ENCODE results near the gene VAC14.

VAC14 gene

DNA sequence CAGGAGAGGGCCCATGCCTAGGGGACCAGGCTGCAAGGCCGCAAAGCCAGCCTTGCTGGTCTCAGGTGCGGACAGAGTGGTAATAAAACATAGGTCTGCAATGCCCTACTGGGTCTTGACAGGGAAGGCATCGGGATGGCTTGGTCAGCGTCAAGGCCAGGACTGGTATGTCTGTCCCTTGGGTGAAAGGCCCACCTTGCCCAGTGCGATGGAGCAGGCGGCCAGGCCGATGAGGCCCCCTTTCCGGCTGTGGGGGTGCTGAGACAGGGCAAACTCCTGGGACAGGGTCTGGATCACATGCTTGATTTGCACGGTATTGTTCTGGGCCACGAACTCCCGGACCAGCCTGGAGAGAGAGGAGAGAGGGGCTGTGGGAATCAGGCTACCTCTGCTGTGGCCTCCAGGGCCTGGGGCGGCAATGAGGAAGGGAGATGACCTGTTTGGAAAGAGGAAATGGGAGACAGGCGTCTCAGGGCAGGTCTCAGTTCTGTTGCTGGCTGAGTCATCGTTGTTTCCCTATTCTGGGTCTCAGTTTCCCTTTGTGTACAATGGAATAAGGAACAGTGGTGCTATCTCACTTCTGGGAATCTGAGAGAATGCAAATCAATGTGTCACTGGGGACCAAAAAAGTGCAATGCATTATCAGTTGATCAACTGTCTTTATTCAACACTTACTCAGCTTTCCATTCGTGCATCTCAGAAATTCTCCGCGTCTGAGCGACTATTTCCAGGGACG is 14.8 kb downstream of the VAC14 start:
- no peak for DNase-seq (ENCODE audit: low spot score)

GRCh38 chr16:70784692-70785555 is 16.0 kb downstream of the VAC14 start:
- no peak for DNase-seq (ENCODE audit: low spot score)

DNA sequence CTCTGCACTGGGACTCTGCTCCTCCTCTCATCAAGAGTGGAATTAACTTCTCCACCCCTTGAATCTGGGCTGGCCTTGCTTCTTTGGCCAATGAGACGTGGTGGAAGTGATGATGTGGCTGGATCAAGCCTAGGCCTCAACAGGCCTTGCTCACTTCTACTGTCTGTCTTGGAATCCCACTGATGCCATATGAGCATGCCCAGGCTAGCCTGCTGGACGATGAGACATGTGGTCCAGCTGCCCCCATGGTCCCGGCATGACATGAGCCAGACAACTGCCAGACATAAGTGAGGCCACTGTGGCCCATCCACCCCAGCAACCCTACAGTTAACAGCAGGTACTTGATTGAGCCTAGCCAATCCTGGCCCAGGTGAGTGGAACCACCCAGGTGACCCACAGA is 18.7 kb downstream of the VAC14 start:
- DNase-seq (ENCODE audit: low spot score): no peak

DNA sequence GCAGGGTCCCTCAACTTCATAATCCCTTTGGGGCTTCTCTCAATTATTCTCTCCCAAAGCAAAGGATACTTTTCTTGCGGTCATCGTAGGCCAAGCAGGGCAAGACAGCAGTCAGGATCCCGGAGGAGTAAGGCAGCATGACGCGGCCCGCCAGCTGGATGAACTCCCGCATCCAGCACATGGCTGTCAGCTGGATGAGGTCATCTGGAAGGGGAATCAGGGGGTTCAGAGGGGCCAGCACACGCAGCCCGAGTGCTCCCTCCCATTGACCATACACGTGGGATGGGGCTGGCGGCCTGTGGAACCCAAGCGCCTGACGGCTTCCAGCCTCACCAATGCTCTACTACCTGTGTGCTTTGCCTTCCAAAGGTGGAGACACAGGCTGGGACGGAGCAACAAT is 19.2 kb downstream of the VAC14 start:
- no peak for DNase-seq (ENCODE audit: low spot score)

- DNase-seq (ENCODE audit: low spot score): no peak
Observed at GRCh38 chr16:70780546-70780945, 20.4 kb downstream of the VAC14 start.

DNA sequence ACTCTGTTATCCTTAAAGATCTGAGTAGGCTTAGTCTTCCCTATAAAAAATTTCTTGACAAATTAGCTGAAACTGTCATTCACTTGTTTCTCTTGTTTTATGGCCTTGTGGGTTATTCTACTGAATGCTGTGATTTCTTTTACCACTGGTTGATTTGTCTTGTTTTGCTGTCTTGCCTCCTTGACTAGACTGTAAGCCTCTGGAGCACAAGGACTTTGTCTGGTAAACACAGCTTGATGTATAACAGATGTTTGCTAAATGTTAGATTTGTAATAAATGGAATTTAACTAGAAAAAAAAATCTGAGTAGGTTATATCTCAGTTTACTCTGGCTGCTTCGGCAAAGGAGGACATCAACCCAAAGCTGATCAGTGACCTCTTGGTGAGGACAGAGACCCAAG is 21.6 kb downstream of the VAC14 start:
- DNase-seq (ENCODE audit: low spot score): no peak

GRCh38 chr16:70778901-70779309 is 22.1 kb downstream of the VAC14 start:
- DNase-seq (ENCODE audit: low spot score): peak; percentile 88

DNA sequence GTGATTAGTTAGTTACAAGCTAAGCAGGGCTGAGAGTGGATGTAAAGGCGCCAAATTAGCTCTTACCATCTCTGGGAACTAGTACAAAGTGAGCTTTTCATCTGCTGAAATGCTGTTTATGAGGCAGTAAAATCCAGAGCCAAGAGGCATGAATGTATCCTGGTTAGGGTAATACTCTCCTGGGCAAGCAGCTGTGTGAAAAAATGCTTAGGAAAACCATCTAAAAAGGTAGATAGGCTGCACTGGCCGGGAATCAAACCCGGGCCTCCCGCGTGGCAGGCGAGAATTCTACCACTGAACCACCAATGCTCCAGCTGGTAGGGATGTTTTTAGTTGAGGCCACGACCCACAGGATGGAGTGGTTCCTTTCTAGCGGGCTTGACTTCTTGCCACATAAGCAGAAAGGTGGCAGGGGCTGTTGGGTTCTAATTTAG is 23.0 kb downstream of the VAC14 start:
- DNase-seq (ENCODE audit: low spot score): peak; percentile 17

DNA sequence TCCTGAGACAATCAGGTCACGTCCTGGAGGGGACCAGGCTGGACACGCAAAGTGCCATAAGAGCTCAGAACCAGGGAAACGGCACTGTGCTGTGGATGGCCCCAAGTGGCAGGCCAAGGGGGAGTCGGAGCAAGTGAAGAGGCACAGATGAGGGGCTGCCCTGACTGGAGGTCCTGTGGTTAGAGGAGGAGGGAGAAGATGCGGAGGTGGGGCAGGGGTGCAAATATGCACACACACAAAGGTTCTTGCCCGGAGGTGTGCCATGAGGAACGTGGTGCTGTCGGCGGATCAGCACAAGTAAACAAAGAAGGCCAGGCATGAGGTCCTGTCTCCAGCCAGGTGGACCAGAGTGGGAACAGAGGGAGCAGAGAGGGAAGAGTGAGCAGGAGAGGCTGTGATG is 23.5 kb downstream of the VAC14 start:
- DNase-seq (ENCODE audit: low spot score): no peak

- no peak for DNase-seq (ENCODE audit: low spot score)
Observed at GRCh38 chr16:70775399-70775798, 25.6 kb downstream of the VAC14 start.

DNA sequence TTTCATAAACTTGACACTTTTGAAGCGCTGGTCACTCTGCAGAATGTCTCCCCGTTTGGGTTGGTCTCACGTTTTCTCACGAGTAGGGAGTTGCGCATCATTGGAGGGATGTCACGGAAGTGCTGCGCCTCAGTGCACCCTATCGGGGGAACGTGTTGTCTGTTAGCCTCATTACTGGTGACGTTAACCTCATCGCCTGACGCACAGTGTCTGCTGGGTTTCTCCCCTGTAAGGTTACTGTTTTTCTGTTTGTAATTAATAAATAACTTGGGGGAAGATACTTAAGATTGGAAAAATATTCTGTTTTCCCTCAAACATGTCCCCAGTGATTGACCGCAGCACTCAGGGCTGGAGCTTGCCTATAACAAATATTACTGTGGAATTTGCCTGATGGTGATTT is 26.7 kb downstream of the VAC14 start:
- no peak for DNase-seq (ENCODE audit: low spot score)

DNA sequence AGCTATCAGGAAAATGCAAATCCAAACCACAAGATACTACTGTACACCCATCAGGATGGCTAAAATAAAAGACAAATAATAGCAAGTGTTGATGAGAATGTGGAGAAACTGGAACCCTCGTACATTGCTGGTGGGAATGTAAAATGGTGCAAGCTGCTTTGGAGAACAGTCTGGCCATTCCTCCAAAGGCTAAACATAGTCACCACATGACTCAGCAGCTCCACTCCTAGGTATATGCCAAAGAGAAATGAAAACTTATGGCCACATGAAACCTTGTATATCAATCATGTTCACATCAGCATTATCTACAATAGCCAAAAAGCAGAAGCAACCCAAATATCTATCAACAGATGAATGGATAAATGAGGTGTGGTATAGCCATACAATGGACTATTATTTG is 28.5 kb downstream of the VAC14 start:
- no peak for DNase-seq (ENCODE audit: low spot score)

DNA sequence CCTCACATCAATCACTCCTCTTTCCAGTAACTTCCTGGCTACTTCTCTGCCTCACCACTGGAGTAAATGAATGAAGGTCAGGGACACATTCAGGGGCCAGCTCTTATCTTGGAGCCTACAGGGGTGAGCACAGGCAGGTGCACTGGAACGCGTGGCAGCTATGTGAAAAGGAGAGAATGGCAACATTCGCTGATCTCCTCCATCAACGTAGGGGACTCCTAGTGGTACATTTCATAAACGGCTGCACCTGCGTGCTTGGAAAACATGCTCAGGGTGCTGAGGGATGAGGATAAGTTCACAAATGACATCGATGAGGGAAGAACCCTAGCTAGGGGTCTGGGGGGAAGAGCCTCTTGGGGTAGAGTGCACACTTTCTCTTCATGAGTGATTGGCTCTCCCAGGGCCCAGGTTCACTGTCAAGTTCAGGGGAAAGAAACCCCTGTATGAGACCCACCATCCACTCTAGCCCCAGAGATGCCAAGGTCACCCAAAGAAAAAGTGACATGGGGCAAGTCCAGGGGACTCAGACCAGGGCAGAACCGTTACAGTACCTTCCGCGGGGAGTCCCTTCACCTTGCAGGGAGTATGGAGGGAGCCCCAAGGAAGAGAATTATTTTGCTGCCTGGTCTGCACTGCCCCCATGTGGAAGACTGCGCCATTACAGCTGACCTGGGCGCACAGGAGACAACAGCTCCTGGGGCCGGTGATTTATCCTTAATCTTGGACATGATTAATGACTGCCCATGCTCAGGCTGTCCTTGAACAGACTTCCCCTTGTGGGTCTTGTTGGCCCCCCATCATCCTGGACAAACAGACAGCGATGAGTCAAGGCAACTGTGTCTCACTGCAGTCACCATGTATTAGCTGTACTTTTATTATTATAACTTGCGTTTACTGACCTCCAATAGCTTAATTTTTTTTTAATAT is 30.1 kb downstream of the VAC14 start:
- peak; percentile 75 for DNase-seq (ENCODE audit: low spot score)

DNA sequence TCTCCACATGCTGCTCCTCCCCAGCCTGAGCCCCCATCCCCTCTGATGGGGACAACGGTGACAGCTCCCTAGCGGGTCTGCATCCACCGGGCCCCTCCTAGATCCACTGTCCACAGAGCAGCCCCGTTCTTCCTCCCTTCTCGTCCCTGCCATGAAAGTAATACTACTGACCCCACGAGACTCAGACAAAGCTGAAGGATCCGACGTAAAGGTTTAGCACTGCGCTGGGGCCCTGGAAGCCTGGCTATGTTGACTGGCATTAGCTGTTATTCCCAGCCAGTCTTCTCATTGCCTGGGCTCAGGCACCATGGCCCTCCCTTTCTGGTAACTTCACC is 30.7 kb downstream of the VAC14 start:
- DNase-seq (ENCODE audit: low spot score): no peak

DNA sequence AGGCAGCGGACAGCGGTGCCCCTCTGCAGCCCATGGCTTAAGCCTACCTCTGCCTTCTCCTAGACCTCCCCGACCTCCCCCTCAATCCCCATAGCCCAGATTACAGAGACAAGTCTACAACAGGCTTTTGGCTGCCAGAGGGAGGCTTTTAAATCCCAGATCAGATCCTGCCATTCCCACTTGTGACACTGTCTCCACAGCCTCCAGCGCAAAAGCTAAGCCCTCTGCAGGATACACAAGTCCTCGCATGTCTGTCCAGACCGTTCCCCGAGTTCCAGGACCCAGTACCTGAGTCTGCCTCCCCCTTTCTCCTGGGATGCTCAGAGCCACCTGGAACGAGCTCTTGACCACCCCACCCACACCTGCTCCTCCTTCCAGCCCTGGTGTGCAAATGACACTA is 31.2 kb downstream of the VAC14 start:
- no peak for DNase-seq (ENCODE audit: low spot score)

GRCh38 chr16:70769131-70769530 is 31.8 kb downstream of the VAC14 start:
- DNase-seq (ENCODE audit: low spot score): no peak

DNA sequence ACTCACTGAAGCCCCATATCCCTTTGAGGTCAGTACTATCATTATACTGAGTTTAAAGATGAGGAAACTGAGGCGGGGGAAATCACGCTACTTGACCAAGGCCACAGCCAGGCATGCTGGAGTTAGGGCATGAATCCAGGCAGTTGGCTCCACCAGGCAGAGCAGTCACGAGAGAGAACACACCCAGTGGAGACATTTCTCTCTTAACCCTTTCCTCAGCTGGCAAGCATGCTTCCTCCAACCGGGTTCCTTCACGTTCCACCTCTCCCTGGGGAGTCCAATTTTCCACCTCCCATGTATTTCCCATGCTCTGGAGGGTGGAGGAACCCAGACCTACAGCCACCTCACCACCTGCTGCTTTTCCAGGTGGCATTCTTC is 32.8 kb downstream of the VAC14 start:
- no peak for DNase-seq (ENCODE audit: low spot score)

DNA sequence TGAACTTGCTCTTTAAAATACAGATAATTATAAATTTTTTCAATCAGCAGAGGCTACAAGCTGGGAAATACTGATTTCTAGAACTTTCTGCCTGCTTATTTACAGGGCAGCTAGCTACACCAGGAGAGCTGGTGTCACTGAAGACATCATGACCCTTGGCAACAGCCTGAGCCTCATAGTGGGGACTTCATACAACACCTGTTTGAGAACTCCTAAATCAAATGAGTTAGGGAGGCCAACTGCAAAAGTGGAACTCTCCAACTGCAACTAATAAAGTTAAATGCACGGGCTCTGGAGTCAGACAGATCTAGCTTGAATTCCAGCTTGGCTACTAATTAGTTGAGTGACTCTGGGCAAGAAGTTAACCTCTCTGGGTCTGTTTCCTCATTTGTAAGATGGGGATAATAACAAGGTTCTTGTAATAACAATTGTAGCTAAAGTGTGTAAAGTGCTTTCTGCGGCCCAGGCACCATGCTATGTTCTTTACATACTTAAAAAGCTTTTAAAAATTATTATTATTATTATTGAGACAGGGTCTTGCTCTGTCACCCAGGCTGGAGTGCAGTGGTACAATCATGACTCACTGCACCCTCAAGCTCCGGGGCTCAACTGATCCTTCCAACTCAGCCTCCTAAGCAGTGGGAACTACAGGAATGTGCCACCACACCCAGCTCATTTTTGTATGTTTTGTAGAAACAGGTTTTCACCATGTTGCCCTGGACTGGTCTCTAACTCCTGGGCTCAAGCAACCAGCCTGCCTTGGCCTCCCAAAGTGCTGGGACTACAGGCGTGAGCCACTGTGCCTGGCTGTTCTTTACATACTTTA is 33.4 kb downstream of the VAC14 start:
- no peak for DNase-seq (ENCODE audit: low spot score)

DNA sequence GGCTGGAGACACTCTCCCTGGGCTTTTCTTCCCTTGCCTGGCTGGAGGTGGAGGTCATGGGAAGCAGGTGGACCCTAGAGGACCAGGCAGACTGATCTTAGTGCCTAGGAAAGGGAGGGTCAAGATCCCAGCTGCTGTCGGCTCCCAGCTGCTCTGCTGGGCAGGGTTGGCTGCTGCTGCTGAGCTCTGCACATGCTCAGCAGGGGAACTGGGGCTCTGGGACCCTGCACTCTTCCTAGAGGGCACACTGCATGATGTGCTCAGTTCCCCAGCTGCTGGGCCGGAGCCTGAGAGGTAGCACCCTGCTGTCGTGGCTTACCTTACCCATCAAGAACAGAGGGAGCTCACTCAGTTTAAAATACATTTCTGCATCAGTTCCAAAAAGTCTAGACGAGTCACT is 34.3 kb downstream of the VAC14 start:
- no peak for DNase-seq (ENCODE audit: low spot score)

DNA sequence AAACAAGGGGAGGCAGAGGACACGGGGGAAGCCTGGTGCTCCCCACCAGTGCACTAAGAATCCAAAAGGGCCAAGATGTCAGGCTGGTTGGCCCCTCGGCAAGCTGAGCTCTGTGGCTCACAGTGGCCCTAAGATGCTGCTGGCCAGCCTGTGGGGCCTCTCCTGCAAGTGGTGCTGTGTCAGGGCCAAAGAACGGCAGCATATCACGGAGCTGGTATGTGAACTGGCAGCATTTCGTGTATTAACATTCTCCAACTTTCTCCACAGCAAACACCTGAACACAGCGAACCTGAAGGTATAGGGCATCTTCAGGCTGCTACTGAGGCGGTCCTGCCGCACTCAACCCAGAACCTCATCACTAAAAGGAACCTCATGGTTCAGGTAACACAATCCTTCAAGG is 34.8 kb downstream of the VAC14 start:
- no peak for DNase-seq (ENCODE audit: low spot score)

DNA sequence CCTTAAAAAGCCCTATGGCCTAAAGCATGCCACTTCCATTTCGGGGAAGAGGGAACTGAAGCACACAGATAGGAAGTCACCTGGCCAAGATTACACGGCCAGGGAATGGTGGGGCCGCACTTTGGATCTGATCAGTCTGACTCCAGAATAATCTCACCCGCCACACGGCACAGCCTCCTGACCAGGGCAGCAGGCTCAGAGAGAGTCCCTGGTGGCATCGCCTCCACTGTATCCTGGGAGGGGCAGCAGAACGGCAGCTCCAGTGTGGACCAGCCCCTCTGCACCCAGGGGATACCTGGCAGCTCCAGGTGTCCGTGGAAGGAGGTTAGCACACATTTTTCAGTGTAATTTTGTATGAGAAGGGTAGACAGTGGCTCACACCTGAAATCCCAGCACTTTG is 35.5 kb downstream of the VAC14 start:
- no peak for DNase-seq (ENCODE audit: low spot score)

GRCh38 chr16:70764632-70765031 is 36.3 kb downstream of the VAC14 start:
- no peak for DNase-seq (ENCODE audit: low spot score)
